Measurements from ENCODE around the gene CDKAL1. TPM values are rescaled to one million over a fixed set of nuclear protein-coding genes. Genes with fewer than 3 reads are reported as not detected.

Gene CDKAL1
- total and polyA plus RNA-seq, 10 of the 15 experiments (the other 5 are each of a cell fraction or from before 2014, with no cell fraction given): 10.7 to 26.9 (median 17.3) TPM

- no peak for FAIRE-seq
- TF ChIP-seq SPI1 (IDR thresholded peaks at IDR 0.05; ENCODE audit: borderline replicate concordance, insufficient read depth, low read depth, low read length) (no peak), HSF1 (IDR thresholded peaks at IDR 0.05; ENCODE audit: low read depth, low read length) (no peak), PAX8 (IDR thresholded peaks at IDR 0.05) (no peak), IRF3 (IDR thresholded peaks at IDR 0.05) (no peak), RELB (IDR thresholded peaks at IDR 0.05; ENCODE audit: low read depth) (no peak), KDM1A (IDR thresholded peaks at IDR 0.05; ENCODE audit: borderline replicate concordance) (no peak), ZSCAN29 (IDR thresholded peaks at IDR 0.05) (no peak), LARP7 (IDR thresholded peaks at IDR 0.05) (no peak), STAT1 (conservative IDR thresholded peaks at IDR 0.05) (no peak), JUND (IDR thresholded peaks at IDR 0.05; ENCODE audit: low read depth, low read length) (no peak), ZNF274 (IDR thresholded peaks at IDR 0.05; ENCODE audit: insufficient read depth, insufficient read length) (no peak), HDAC2 (IDR thresholded peaks at IDR 0.05) (no peak), RUNX3 (IDR thresholded peaks at IDR 0.05; ENCODE audit: low read length) (no peak), SMAD5 (IDR thresholded peaks at IDR 0.05; ENCODE audit: low read depth) (no peak), ZNF207 (IDR thresholded peaks at IDR 0.05; ENCODE audit: borderline replicate concordance) (no peak)
- no peaks in the 10 kb centered on the region for H3K36me3 ChIP-seq (ENCODE audit: control insufficient read depth in 2 of 2, insufficient read depth in 2 of 2, low read length in 1 of 2)
- no peak overlapping the region for H3K27ac ChIP-seq (ENCODE audit: control insufficient read depth, insufficient read depth)
- H3K9ac ChIP-seq (ENCODE audit: control insufficient read depth, insufficient read depth, low read length): no peak overlapping the region
- H3K4me2 ChIP-seq (ENCODE audit: control insufficient read depth, insufficient read depth): no peak overlapping the region
- RAD21 ChIA-PET (ENCODE audit: unreplicated experiment): no interaction called here
- intact Hi-C loops (cut with micrococcal nuclease; ENCODE audit: unreplicated experiment) (loop anchor here (10.0 kb wide), 1 partner anchor 587 kb away; no protein-coding TSS in a partner anchor), in situ Hi-C loops (cut with MboI) (no loop called here)
- DNase-seq (ENCODE audit: low read depth, low spot score): no peak
- no peak for ATAC-seq
- 91% methylated on average over 5 of the region's 5 CpGs for WGBS (ENCODE audit: insufficient coverage, insufficient replicate concordance, low lambda C conversion rate, missing lambda C conversion rate)
- no peak overlapping the region for H2AFZ ChIP-seq (ENCODE audit: control insufficient read depth, low read depth, low read length)
- POLR2A ChIA-PET: no interaction called here
- CTCF ChIA-PET: no interaction called here
- BruUV-seq (replicated peaks): no TSS peak
- no peaks in the 10 kb centered on the region for H3K79me2 ChIP-seq (ENCODE audit: control insufficient read depth, insufficient read depth, low read length)
- H3K4me1 ChIP-seq (ENCODE audit: control insufficient read depth, insufficient read depth, low read length): no peaks in the 10 kb centered on the region
- H3K27me3 ChIP-seq (replicated peaks in 1 of 2; ENCODE audit: control insufficient read depth in 2 of 2, insufficient read depth in 2 of 2, low read length in 1 of 2): no peaks in the 10 kb centered on the region
- no peaks in the 10 kb centered on the region for H4K20me1 ChIP-seq (ENCODE audit: control insufficient read depth, insufficient read depth)
- no peaks in the 10 kb centered on the region for H3K9me3 ChIP-seq (replicated peaks; ENCODE audit: control insufficient read depth, insufficient read depth, low read length)
- SMC1A ChIA-PET (ENCODE audit: uncharacterized antibody, unreplicated experiment): interaction anchor here (0.7 to 1.1 kb wide), 2 partner anchors 10 to 13 kb away, joined by 3 to 4 read pairs; no protein-coding TSS in a partner anchor
- H3K4me3 ChIP-seq: no peak overlapping the region
Measured at GRCh38 chr6:21151530-21151929, 617.3 kb downstream of the CDKAL1 start.
